HG03558 (cell line): ENCODE measurements around the gene TENT5A.
A peak's percentile ranks its signal among the peaks of the same experiment; 100 is the strongest.
"Not testable (repeated sequence)": the region's sequence is repeated elsewhere in the genome, so short reads cannot be mapped to it uniquely, and the experiment has no call there.

Experiments used
- ATAC-seq: cut with Tn5 transposase; IDR thresholded peaks from one replicate; pipeline ENCODE4 v1.9.1; 2021; ENCODE audit warnings: moderate number of reproducible peaks; ENCODE audit not compliant: unreplicated experiment; ENCODE audit errors: extremely low read depth

TENT5A gene

DNA sequence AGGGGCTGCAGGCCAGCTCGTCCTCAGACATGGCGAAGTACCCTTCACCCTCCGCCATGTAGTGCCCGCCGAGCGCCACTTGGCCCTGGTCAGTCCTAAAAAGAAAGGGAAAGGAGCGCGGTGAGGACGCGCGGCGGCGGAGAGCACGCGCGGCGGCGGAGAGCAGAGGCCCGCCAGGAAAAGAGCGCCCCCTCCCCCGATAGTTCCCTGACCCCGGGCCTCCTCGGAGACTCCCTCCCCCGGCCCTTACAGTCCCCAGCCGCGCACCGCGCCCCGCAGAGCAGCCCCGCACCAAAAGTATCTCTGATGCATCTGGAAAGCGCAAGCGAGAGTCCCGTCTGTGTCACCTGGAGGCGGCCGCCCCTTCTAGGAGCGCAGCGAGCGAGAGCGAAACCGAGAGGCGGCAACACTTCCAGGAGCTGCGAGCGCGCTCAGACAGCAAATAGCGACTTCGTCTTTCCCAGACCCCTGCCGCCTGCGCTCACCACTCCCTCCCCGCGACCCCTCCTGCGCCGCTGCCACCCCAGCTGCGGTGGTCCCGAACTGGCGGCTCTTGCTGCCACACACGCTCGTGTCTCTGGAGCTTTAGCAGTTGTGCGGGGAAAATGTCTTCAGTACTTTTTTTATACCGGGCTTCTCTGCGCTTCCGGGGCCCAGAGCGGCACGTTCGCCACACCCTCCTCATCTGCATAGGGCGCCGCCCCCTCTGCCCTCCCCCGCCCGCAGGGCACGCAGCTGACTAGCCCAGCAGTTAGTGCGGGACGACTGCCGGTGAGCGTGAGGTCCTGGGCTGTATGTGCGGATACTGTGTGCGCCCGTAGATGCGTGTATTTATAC is at the start of gene TENT5A:
TENT5A (minus strand) TSS at position 598 of the 837 bp plus-strand sequence; CDS start at position 58, 540 bp downstream.
- ATAC-seq, result peak; percentile 56

- ATAC-seq, result no peak
Observed at GRCh38 chr6:81801489-81801888, 49.0 kb upstream of the TENT5A start.

- ATAC-seq, result no peak
Observed at GRCh38 chr6:81800666-81801065, 48.2 kb upstream of the TENT5A start.

DNA sequence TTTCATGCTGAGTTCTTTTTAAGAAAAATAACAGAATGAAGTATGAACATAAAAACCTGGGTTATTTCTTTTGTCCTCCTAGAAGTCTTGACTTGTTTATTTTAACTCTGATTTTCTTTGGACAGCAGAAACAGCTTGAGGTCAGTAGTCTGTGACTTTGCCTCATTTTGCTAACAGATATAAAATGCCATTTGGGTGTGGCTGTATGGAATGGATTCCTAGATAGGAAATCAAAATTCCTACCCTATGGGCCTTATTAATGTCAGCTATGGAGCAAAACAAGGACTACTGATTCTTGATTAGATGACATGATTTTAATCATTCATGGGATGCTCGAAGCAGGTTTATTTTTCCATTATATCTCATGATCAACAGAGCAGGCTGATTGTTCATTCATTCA is 46.8 kb upstream of the TENT5A start:
- no peak for ATAC-seq

DNA sequence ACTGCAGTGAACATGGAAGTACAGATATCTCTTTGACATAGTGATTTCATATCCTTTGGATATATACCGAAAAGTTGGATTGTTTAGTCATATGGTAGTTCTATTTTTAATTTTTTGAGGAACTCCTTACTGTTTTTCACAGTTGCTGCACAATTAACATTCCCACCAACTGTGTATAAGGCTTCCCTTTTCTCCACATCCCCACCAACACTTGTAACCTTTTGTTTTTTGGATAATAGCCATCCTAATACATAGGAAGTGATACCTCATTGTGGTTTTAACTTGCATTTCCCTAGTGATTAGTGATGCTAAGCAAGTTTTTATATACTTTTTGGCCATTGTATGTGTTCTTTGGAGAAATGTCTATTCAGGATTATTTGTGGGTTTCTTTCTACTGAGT is 45.1 kb upstream of the TENT5A start:
- no peak for ATAC-seq

- ATAC-seq, result no peak
Observed at GRCh38 chr6:81795890-81796289, 43.4 kb upstream of the TENT5A start.

DNA sequence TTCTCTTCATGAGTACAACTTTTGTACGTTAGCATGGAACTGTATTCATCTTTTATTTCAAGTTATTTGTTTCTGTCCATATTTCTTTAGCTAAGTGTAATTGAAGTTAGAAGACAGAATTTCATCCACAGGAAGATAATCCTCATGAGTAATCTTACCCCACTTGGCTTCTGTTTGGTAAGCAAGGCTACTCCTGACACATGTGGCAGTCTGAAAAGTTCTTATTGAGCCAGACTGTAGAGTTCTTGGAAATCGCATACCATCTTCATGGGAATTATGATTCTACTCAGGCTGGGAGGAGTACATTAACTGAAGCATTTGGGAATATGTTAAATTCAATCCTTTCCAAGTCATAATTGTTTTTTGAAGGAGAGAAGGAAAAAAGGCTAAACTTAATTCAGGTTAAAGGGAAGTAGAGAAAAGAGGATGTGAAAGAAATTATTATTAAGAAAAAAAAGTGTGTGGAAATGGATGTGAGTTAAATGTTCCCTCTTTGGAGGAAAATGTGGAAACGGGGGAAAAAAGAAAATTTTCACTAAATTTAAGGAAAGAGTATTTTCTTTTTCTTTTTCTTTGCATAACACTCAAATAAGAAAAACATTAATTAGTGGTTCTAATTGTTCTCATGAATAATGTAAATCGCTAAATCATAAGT is 41.5 kb upstream of the TENT5A start:
- ATAC-seq, result no peak

DNA sequence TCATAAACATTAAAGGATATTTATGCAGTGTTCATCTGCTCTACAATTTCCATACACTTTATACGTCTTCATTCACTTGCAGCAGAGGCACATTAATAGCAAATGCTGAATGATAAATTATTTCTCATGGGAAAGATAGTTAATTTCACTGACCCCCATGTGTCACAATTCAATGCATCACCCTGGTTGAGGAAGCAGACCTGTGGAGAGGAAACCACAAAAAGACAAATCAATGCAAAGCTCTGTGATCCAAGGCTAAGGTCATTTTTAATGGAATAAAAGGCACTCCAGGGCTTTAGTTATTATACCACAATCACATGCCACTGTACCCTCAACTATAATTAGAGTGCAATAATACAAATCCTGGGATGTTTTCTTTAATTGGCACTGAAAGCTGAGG is 40.3 kb upstream of the TENT5A start:
- no peak for ATAC-seq

- no peak for ATAC-seq
Observed at GRCh38 chr6:81791756-81792155, 39.3 kb upstream of the TENT5A start.

GRCh38 chr6:81790034-81790433 is 37.6 kb upstream of the TENT5A start:
- ATAC-seq, result no peak

- no peak for ATAC-seq
Observed at GRCh38 chr6:81789291-81789690, 36.8 kb upstream of the TENT5A start.

- no peak for ATAC-seq
Observed at GRCh38 chr6:81788748-81789147, 36.3 kb upstream of the TENT5A start.

DNA sequence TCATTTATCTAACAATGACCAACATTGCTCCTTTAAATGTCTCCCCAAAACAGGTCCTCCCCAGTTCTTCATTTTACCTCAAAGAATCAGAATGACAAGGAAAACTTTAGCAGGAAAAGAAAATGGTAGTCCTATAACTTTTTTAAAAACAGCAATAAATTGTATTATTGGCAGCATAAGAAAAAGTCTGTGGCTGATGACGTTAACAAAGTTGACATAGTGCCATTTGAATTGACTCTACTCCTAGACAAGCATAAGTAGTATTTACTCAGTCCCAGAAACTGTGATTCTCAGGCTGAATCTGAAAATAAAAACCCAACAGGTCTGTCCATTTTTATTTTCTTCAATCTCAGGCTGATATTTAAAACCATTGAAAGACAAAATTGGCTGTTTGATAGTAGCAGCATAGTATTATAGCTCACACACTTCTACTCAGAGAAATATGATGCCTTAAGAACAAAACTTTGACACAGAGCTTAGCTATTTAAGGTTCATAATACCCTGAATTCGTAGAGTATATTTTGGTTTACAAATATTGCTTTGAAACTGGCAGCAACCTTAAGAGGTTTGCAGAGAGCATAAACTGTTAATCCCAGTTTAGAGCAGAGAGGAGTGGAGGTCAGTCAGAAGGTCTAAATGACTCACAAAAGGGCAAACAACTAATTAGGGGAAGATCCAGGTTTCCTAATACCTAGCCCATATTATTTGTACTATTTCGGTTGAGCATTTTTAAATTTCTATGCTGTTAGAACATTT is 35.0 kb upstream of the TENT5A start:
- no peak for ATAC-seq

DNA sequence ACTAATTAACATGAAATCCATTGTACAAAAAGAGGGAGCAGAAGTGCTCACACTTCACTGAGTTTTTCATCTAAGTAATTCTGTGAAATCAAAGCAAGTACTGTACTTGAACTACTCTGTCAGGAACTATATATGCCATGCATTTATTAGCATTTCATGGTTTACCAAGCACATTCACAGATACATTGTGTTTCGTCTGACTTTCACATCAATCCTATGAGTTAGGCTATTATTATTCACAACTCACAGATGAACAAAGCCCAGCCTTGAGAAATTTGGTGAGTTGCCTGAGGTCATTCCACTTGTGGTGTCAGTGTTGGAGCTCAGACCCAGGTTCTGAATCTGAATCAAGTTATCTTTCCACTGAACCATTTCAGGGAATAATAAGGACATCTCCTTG is 33.7 kb upstream of the TENT5A start:
- ATAC-seq, result no peak

GRCh38 chr6:81785377-81785776 is 32.9 kb upstream of the TENT5A start:
- no peak for ATAC-seq

- ATAC-seq, result no peak
Observed at GRCh38 chr6:81783893-81784292, 31.4 kb upstream of the TENT5A start.

DNA sequence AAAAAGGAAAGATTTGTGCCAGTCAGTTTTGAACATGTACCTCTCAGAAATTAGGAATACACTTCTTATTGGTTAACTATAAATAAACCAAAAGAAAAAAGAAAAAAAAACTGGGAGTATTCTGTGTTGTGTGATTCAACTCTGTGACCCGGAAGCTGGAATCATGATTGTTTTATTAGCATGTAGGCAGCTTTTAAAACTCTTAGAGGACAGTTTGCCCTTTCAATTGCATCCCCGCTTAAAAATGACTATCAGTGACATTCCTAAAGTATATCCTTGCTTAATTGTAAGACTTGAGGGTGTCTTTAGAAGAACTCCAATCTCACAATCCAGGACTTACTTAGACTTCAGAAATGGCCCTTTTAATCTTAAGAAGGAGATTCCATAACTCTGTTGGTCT is 29.1 kb upstream of the TENT5A start:
- ATAC-seq, result no peak

- no peak for ATAC-seq
Observed at GRCh38 chr6:81777586-81778268, 25.2 kb upstream of the TENT5A start.

DNA sequence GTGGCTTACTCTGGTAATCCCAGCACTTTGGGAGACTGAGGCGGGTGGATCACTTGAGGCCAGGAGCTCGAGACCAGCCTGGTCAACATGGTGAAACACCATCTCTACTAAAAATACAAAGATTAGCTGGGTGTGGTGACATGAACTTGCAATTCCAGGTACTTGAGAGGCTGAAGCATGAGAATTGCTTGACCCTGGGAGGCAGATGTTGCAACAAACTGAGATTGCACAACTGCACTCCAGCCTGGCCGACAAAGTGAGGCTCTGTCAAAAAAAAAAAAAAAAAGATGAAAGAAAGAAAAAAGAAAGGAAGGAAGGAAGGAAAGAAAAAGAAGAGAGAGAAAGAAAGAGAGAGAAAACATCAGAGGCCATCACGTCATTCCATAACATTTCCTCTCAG is 23.7 kb upstream of the TENT5A start:
- not testable (repeated sequence) for ATAC-seq

- ATAC-seq, result no peak
Observed at GRCh38 chr6:81774542-81774941, 22.1 kb upstream of the TENT5A start.
